Smooth muscle cell (in vitro differentiated cells): ENCODE data around the gene BACH2. TPM values are rescaled to one million over a fixed set of nuclear protein-coding genes. Genes with fewer than 3 reads are reported as not detected.
"Not testable (repeated sequence)": the region's sequence is repeated elsewhere in the genome, so short reads cannot be mapped to it uniquely, and the experiment has no call there.

Experiments used
- DNase-seq: peaks from one replicate; lab custom pipeline; 2025; ENCODE audit not compliant: unreplicated experiment; lab: John Stamatoyannopoulos, UW
- H2AFZ ChIP-seq: fragments of 200-600 bp; sonication (generic); 2 replicates; pipeline ENCODE4 v1.6.0; 2016; ENCODE audit warnings: antibody characterized with exemption, low read depth, mild to moderate bottlenecking
- H3F3A ChIP-seq: fragments of 200-600 bp; sonication (generic); 2 replicates; pipeline ENCODE4 v1.6.0; 2017; ENCODE audit warnings: antibody characterized with exemption, low read depth
- H3K27ac ChIP-seq: fragments of 200-600 bp; sonication (generic); 2 replicates; pipeline ENCODE4 v1.5.1; 2016; ENCODE audit warnings: low read depth, mild to moderate bottlenecking
- H3K27me3 ChIP-seq: fragments of 200-600 bp; sonication (generic); 2 replicates; pipeline ENCODE4 v1.6.1; 2016; ENCODE audit warnings: low read depth, mild to moderate bottlenecking
- H3K36me3 ChIP-seq: fragments of 200-600 bp; sonication (generic); 2 replicates; pipeline ENCODE4 v1.5.1; 2016; ENCODE audit warnings: low read depth
- H3K4me1 ChIP-seq: fragments of 200-600 bp; sonication (generic); 2 replicates; pipeline ENCODE4 v1.5.1; 2016; ENCODE audit warnings: low read depth
- H3K4me2 ChIP-seq: fragments of 200-600 bp; sonication (generic); 2 replicates; pipeline ENCODE4 v1.6.0; 2016; ENCODE audit warnings: mild to moderate bottlenecking
- H3K4me3 ChIP-seq: fragments of 200-600 bp; sonication (generic); 2 replicates; pipeline ENCODE4 v1.5.1; 2016; ENCODE audit warnings: mild to moderate bottlenecking
- H3K79me2 ChIP-seq: fragments of 200-600 bp; sonication (generic); 2 replicates; pipeline ENCODE4 v1.6.0; 2016; ENCODE audit warnings: low read depth, mild to moderate bottlenecking
- H3K9ac ChIP-seq: fragments of 200-600 bp; sonication (generic); 2 replicates; pipeline ENCODE4 v1.6.0; 2016; ENCODE audit warnings: low read depth
- H3K9me3 ChIP-seq: fragments of 200-600 bp; sonication (generic); replicated peaks from 2 replicates; pipeline ENCODE4 v1.5.1; 2016; ENCODE audit warnings: low read depth
- H4K20me1 ChIP-seq: fragments of 200-600 bp; sonication (generic); 2 replicates; pipeline ENCODE4 v1.6.0; 2016; ENCODE audit warnings: low read depth
- CTCF ChIP-seq: fragments of 200-600 bp; sonication (generic); IDR thresholded peaks from 2 replicates; pipeline ENCODE4 v1.5.1; 2017; ENCODE audit warnings: borderline replicate concordance, mild to moderate bottlenecking, antibody characterized with exemption; ENCODE audit not compliant: insufficient read depth, poor library complexity, severe bottlenecking
- WGBS: methylation state at CpG from one replicate; pipeline ENCODE4 v1.1.7; 2016; ENCODE audit warnings: low lambda C conversion rate; 5-methylcytosine and 5-hydroxymethylcytosine counted together
- polyA plus RNA-seq: library from polyadenylated mRNA; unstranded; fragments of >200 nt; fragmentation: Nextera tagmentation; extraction: Ambion mirVana; gene quantifications from 2 replicates; pipeline ENCODE4 v1.2.1, GENCODE V29; 2016
- total RNA-seq: library from RNA; depleted of rRNA; stranded (reverse); fragments of >200 nt; gene quantifications from 2 replicates; pipeline ENCODE4 v1.2.3, GENCODE V29; 2014

Gene BACH2
- total and polyA plus RNA-seq, 2 experiments from 2014 or later: 3.0 to 4.5 TPM

GRCh38 chr6:90131614-90132423 lies 164.8 kb downstream of the BACH2 start:
- Histone ChIP-seq H3K27me3 (no peaks in the 10 kb centered on the region), H3K4me3 (no peak overlapping the region), H3K9ac (no peak overlapping the region), H3K9me3 (no peaks in the 10 kb centered on the region), H3K4me2 (no peak overlapping the region), H3K36me3 (no peaks in the 10 kb centered on the region), H3F3A (peaks cover 10% of the 10 kb centered on the region), H2AFZ (no peak overlapping the region), H3K79me2 (no peaks in the 10 kb centered on the region), H3K4me1 (peaks cover 8% of the 10 kb centered on the region), H3K27ac (no peak overlapping the region), H4K20me1 (no peaks in the 10 kb centered on the region)
- TF ChIP-seq CTCF: no peak
- no peak for DNase-seq
- WGBS: 87% methylated on average over 7 of the region's 7 CpGs

GRCh38 chr6:90131125-90131524 lies 165.5 kb downstream of the BACH2 start:
- H4K20me1 ChIP-seq: no peaks in the 10 kb centered on the region
- no peaks in the 10 kb centered on the region for H3K36me3 ChIP-seq
- H3K9ac ChIP-seq: no peak overlapping the region
- peaks cover 3% of the 10 kb centered on the region for H3K4me1 ChIP-seq
- no peaks in the 10 kb centered on the region for H3K27me3 ChIP-seq
- TF ChIP-seq CTCF: no peak
- 74% methylated on average over 1 of the region's 1 CpG for WGBS
- no peaks in the 10 kb centered on the region for H3K9me3 ChIP-seq
- no peaks in the 10 kb centered on the region for H3K79me2 ChIP-seq
- no peak overlapping the region for H3K27ac ChIP-seq
- H3F3A ChIP-seq: peaks cover 3% of the 10 kb centered on the region
- H3K4me2 ChIP-seq: no peak overlapping the region
- H3K4me3 ChIP-seq: no peak overlapping the region
- no peak for DNase-seq
- H2AFZ ChIP-seq: no peak overlapping the region

GRCh38 chr6:90128687-90129086 lies 168.0 kb downstream of the BACH2 start:
- not testable (repeated sequence) for H3K4me2 ChIP-seq, H4K20me1 ChIP-seq, H3K4me3 ChIP-seq, H2AFZ ChIP-seq, H3F3A ChIP-seq, H3K27me3 ChIP-seq, H3K9me3 ChIP-seq, H3K79me2 ChIP-seq, H3K9ac ChIP-seq, H3K4me1 ChIP-seq, DNase-seq, H3K27ac ChIP-seq, H3K36me3 ChIP-seq
- WGBS: 100% methylated on average over 2 of the region's 2 CpGs

GRCh38 chr6:90127595-90127994 lies 169.0 kb downstream of the BACH2 start:
- Histone ChIP-seq H3K4me2 (no peak overlapping the region), H3K9me3 (no peaks in the 10 kb centered on the region), H3K4me1 (no peaks in the 10 kb centered on the region), H3K79me2 (no peaks in the 10 kb centered on the region), H2AFZ (no peak overlapping the region), H3K27me3 (no peaks in the 10 kb centered on the region), H3F3A (no peaks in the 10 kb centered on the region), H3K36me3 (no peaks in the 10 kb centered on the region), H3K4me3 (no peak overlapping the region), H3K9ac (no peak overlapping the region), H4K20me1 (no peaks in the 10 kb centered on the region), H3K27ac (no peak overlapping the region)
- TF ChIP-seq CTCF: no peak
- no peak for DNase-seq
- 83% methylated on average over 7 of the region's 7 CpGs for WGBS
